Measurements from ENCODE around the gene MGAT5.
A peak's percentile ranks its signal among the peaks of the same experiment; 100 is the strongest.

Gene MGAT5

DNA sequence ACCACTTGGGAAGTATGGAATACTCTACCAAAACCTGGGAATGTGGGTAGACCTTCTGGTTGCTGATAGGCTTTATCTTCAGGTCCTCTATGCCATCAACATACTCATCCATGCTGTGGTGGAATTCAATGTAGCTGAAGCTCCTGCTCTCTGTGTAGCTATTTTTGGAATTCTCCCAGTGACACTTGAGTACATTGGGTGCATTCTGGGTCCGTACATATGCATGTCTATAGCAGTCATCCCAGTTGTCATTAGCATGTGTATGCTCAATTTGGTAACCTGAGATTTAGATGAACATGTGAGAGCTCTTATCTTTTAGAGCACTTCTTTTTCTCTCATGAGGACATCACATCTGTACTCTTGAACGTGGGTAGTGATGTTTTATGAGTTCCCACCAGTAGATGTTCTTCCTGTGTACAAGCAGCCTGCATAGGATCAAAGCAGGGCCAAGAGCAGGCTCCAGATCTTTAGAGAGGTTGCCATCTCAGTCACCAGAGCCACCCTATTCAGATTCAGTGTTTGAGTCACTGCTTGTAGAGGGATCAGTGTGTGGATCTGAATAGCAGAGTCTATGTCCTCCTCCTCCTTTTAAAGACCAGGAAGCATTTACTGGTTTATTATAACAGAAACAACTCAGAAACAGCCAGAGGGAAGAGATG, 65.9 kb downstream of the MGAT5 start:
- H3K4me1 Mint-ChIP-seq (ENCODE audit: low read depth) = peaks cover 28% of the 10 kb centered on the region
- no peaks in the 10 kb centered on the region for H3K9me3 Mint-ChIP-seq
- no peak overlapping the region for H3K4me3 Mint-ChIP-seq
- H3K36me3 Mint-ChIP-seq (ENCODE audit: low read depth) = peaks cover 70% of the 10 kb centered on the region
- intact Hi-C loops (cut with micrococcal nuclease) = no loop called here
- H3K27ac Mint-ChIP-seq = no peak overlapping the region
- no peaks in the 10 kb centered on the region for H3K27me3 Mint-ChIP-seq

DNA sequence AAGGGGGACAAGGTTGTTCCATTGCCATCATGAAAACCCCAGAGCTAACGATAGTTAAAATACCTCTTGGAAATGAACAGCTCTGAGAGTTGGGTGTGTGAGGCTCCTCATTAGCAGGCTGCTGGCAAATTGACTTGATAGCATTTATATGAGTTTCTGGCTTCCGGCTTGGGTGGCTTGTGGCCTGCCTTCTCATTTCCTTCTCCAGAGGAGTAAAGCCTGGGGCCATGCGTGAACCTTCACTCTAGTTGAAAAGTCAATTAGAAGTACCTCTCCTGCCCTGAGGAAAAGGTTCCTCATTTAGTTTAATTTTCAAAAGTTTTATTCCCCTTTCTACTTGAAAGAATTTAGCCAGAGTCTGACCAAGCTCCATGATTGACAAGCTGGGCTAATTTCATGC, 67.1 kb downstream of the MGAT5 start:
- intact Hi-C loops (cut with micrococcal nuclease) = no loop called here
- no peaks in the 10 kb centered on the region for H3K27me3 Mint-ChIP-seq
- H3K4me3 Mint-ChIP-seq = no peak overlapping the region
- H3K4me1 Mint-ChIP-seq (ENCODE audit: low read depth) = peaks cover 35% of the 10 kb centered on the region
- peaks cover 76% of the 10 kb centered on the region for H3K36me3 Mint-ChIP-seq (ENCODE audit: low read depth)
- no peaks in the 10 kb centered on the region for H3K9me3 Mint-ChIP-seq
- H3K27ac Mint-ChIP-seq = no peak overlapping the region

GRCh38 chr2:134323777-134324176, 69.9 kb downstream of the MGAT5 start:
- Mint-ChIP-seq H3K4me3 (no peak overlapping the region), H3K4me1 (ENCODE audit: low read depth) (peaks cover 53% of the 10 kb centered on the region), H3K9me3 (no peaks in the 10 kb centered on the region), H3K36me3 (ENCODE audit: low read depth) (peaks cover 80% of the 10 kb centered on the region), H3K27me3 (no peaks in the 10 kb centered on the region), H3K27ac (no peak overlapping the region)
- intact Hi-C loops (cut with micrococcal nuclease) = no loop called here

DNA sequence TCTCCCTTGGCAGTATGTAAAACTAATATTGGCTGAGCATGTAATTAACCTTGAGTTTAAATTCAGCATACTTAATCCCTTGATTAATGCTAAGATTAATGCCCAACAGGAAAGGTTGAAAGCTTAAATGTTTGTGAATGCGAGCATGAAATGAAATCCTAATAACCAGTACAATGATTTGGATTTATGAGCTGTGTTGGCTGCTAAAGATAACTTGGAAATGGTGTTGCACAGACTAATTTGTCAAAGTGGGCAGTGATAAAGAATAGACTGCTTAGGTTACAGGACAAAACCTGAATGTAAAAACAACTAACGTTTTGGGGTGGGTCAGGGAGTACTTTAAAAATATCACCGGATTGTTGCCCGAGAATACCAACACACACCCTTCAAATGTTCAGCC, 70.6 kb downstream of the MGAT5 start:
- no peak overlapping the region for H3K27ac Mint-ChIP-seq
- H3K4me3 Mint-ChIP-seq = no peak overlapping the region
- H3K36me3 Mint-ChIP-seq (ENCODE audit: low read depth) = peaks cover 79% of the 10 kb centered on the region
- H3K4me1 Mint-ChIP-seq (ENCODE audit: low read depth) = peaks cover 49% of the 10 kb centered on the region
- H3K27me3 Mint-ChIP-seq = no peaks in the 10 kb centered on the region
- intact Hi-C loops (cut with micrococcal nuclease) = no loop called here
- H3K9me3 Mint-ChIP-seq = no peaks in the 10 kb centered on the region

DNA sequence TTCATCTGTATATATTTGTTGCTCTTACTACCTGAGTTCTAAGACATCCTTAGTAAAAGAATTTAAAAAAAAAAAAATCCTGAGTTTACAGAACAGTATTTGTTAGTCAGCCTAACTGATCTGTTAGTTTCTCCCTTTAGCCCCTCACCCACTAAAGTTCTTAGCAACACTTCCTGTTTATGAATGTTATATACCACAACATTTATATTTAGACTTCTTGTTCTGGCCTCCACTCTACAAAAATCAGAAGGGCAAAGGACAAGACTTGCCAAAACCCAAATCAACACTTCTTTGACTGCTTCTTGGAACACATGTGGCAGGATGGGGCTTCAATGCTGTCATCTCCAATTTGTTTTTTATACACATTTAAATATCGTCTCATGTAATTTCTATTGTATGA, 71.1 kb downstream of the MGAT5 start:
- Mint-ChIP-seq H3K4me3 (no peak overlapping the region), H3K9me3 (no peaks in the 10 kb centered on the region), H3K27me3 (no peaks in the 10 kb centered on the region), H3K36me3 (ENCODE audit: low read depth) (peaks cover 79% of the 10 kb centered on the region), H3K27ac (no peak overlapping the region), H3K4me1 (ENCODE audit: low read depth) (peaks cover 44% of the 10 kb centered on the region)
- intact Hi-C loops (cut with micrococcal nuclease) = no loop called here

GRCh38 chr2:134325696-134326095, 71.8 kb downstream of the MGAT5 start:
- H3K4me1 Mint-ChIP-seq (ENCODE audit: low read depth) = peaks cover 37% of the 10 kb centered on the region
- no peaks in the 10 kb centered on the region for H3K27me3 Mint-ChIP-seq
- H3K9me3 Mint-ChIP-seq = no peaks in the 10 kb centered on the region
- no peak overlapping the region for H3K27ac Mint-ChIP-seq
- H3K4me3 Mint-ChIP-seq = no peak overlapping the region
- intact Hi-C loops (cut with micrococcal nuclease) = no loop called here
- H3K36me3 Mint-ChIP-seq (ENCODE audit: low read depth) = peaks cover 74% of the 10 kb centered on the region

DNA sequence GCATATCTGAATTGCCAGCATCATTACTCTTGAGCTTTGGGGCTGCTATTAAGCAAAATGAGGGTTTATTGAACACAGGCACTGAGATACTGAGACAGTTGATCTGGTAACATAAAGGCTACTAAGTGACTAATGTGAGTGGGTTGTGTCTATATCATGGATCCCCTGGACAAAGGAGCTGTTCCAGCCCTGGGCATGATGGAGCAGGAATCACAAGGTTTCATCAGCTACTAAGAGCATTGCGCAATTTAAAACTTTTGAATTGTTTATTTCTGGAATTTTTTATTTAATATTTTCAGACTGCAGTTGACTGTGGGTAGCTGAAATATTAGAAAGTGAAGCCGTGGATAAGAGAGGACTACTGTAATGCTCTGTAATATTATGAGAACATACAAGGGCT, 73.5 kb downstream of the MGAT5 start:
- Mint-ChIP-seq H3K27ac (no peak overlapping the region), H3K36me3 (ENCODE audit: low read depth) (peaks cover 71% of the 10 kb centered on the region), H3K4me1 (ENCODE audit: low read depth) (peaks cover 34% of the 10 kb centered on the region), H3K27me3 (no peaks in the 10 kb centered on the region), H3K4me3 (no peak overlapping the region), H3K9me3 (peaks cover 12% of the 10 kb centered on the region)
- intact Hi-C loops (cut with micrococcal nuclease) = no loop called here

DNA sequence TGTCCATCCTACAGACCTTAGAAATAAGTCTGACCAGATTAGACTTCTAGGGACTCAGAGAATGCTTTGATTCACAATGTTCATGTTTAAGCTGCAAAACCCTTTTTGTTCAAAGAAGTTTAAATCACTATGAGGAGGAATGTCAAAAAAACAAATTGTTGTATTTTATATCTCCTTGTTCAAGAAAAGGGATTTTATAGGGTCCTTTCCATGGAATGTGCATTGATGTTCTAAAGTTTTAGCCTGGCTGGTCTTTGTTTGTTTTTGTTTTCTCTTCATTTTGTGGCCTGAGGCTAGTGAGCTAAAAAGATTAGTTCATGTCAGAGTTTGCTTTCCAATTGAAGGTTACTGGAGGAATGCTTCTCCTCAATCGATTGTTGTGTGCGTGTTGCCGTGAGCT, 77.2 kb downstream of the MGAT5 start:
- H3K4me3 Mint-ChIP-seq = no peak overlapping the region
- H3K9me3 Mint-ChIP-seq = peaks cover 12% of the 10 kb centered on the region
- no peaks in the 10 kb centered on the region for H3K27me3 Mint-ChIP-seq
- peaks cover 23% of the 10 kb centered on the region for H3K4me1 Mint-ChIP-seq (ENCODE audit: low read depth)
- peaks cover 53% of the 10 kb centered on the region for H3K36me3 Mint-ChIP-seq (ENCODE audit: low read depth)
- H3K27ac Mint-ChIP-seq = no peak overlapping the region
- intact Hi-C loops (cut with micrococcal nuclease) = no loop called here

GRCh38 chr2:134333646-134334189, 79.8 kb downstream of the MGAT5 start:
- H3K36me3 Mint-ChIP-seq (ENCODE audit: low read depth) = peaks cover 48% of the 10 kb centered on the region
- no peaks in the 10 kb centered on the region for H3K27me3 Mint-ChIP-seq
- H3K9me3 Mint-ChIP-seq = peaks cover 23% of the 10 kb centered on the region
- no peak overlapping the region for H3K4me3 Mint-ChIP-seq
- intact Hi-C loops (cut with micrococcal nuclease) = no loop called here
- H3K27ac Mint-ChIP-seq = no peak overlapping the region
- H3K4me1 Mint-ChIP-seq (ENCODE audit: low read depth) = peaks cover 25% of the 10 kb centered on the region

DNA sequence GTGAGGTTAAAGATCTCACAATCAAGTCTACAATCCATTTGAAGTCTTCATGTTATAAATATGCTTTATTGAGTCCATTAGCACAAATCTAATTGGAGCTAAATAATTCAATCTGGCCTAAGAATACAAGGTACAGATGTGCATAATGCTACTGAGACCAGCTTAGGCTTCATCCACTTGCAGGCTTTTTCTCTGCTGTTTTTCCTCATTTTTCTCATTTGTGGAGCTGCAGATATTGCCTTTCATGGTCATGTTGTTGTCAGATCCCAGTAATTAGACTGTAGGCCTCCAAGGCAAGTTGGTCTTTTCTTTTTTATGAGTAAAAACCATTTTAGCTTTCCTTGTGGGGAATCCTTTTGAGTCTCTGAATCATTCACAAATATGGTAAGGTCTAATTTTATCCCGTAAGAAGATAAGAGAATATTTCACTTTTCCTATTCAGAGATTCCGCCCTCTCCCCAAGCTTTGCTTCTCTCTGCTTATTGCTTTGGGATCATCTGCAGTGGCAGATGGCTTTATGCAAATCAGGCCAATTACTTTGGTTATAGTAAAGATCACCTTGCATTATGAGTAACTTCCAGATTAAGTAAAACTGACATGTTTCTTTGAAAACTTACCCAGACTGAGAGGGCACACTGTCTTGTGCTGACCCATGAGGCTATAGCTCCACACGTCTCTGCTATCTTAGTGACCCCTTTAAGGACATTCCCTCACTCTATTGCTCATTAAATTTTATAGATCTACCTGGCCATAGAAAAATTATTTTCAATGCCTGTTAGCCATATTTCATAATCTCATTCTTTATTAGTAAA, 80.9 kb downstream of the MGAT5 start:
- intact Hi-C loops (cut with micrococcal nuclease) = loop anchor here (5.0 kb wide), 1 partner anchor 217 kb away; no protein-coding TSS in a partner anchor
- Mint-ChIP-seq H3K4me1 (ENCODE audit: low read depth) (peaks cover 23% of the 10 kb centered on the region), H3K27ac (no peak overlapping the region), H3K4me3 (no peak overlapping the region), H3K9me3 (peaks cover 23% of the 10 kb centered on the region), H3K36me3 (ENCODE audit: low read depth) (peaks cover 48% of the 10 kb centered on the region), H3K27me3 (no peaks in the 10 kb centered on the region)

GRCh38 chr2:134335601-134336000, 81.7 kb downstream of the MGAT5 start:
- no peak overlapping the region for H3K4me3 Mint-ChIP-seq
- H3K36me3 Mint-ChIP-seq (ENCODE audit: low read depth) = peaks cover 50% of the 10 kb centered on the region
- no peaks in the 10 kb centered on the region for H3K27me3 Mint-ChIP-seq
- H3K9me3 Mint-ChIP-seq = peaks cover 23% of the 10 kb centered on the region
- intact Hi-C loops (cut with micrococcal nuclease) = loop anchor here (5.0 kb wide), 1 partner anchor 218 kb away; no protein-coding TSS in a partner anchor
- H3K4me1 Mint-ChIP-seq (ENCODE audit: low read depth) = peaks cover 23% of the 10 kb centered on the region
- H3K27ac Mint-ChIP-seq = no peak overlapping the region

DNA sequence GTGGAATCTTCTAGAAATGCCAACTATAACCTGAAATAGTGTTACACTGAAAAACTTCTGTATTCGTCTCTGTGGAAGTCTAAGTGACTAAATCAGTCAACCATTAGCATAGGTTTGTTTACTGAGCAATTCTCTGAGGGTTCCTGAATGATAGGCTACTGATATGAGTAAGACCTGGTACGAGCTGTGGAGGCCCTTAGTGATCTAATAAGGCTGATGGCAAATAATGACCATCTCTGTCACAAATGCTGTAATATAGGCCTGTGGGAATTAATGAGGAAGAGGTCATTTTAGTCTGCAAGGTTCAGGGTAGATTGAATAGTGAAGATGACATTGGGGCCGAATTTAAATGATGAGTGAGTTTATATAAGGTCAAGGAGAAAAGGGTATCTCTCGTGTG, 82.5 kb downstream of the MGAT5 start:
- Mint-ChIP-seq H3K27ac (peak overlapping the region; percentile 80), H3K9me3 (peaks cover 18% of the 10 kb centered on the region), H3K4me3 (no peak overlapping the region), H3K4me1 (ENCODE audit: low read depth) (peaks cover 23% of the 10 kb centered on the region), H3K36me3 (ENCODE audit: low read depth) (peaks cover 50% of the 10 kb centered on the region), H3K27me3 (no peaks in the 10 kb centered on the region)
- intact Hi-C loops (cut with micrococcal nuclease) = loop anchor here (5.0 kb wide), 1 partner anchor 219 kb away; no protein-coding TSS in a partner anchor

- Mint-ChIP-seq H3K9me3 (peaks cover 12% of the 10 kb centered on the region), H3K36me3 (ENCODE audit: low read depth) (peaks cover 50% of the 10 kb centered on the region), H3K27ac (peak overlapping the region; percentile 80), H3K4me3 (no peak overlapping the region), H3K4me1 (ENCODE audit: low read depth) (peaks cover 23% of the 10 kb centered on the region), H3K27me3 (no peaks in the 10 kb centered on the region)
- intact Hi-C loops (cut with micrococcal nuclease) = loop anchor here (5.0 kb wide), 1 partner anchor 220 kb away; no protein-coding TSS in a partner anchor
These were observed 83.0 kb downstream of the MGAT5 start for GRCh38 chr2:134336921-134337320.

DNA sequence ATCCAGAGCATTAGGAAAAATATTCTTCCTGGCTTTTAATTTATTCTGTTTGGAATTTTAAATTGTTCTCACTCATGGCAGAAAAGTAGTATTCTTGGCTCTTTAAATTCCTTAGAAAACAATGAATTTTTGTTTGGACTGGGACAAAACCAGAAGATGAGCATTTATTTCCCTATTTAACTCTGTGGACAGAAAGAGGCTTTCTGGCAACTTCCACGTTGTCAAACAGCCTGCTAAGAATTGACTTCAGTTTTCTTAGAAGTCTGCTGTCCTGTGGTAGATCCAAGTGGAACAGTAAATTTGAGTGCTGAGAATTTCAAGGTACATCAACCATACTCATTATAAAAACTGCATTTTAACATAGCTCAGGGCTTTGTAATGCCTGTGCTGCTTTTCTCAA, 83.8 kb downstream of the MGAT5 start:
- no peaks in the 10 kb centered on the region for H3K27me3 Mint-ChIP-seq
- peak overlapping the region; percentile 80 for H3K27ac Mint-ChIP-seq
- intact Hi-C loops (cut with micrococcal nuclease) = loop anchor here (5.0 kb wide), 1 partner anchor 220 kb away; no protein-coding TSS in a partner anchor

More for the DNA sequence above, 83.8 kb downstream of the MGAT5 start:
- peaks cover 23% of the 10 kb centered on the region for H3K4me1 Mint-ChIP-seq (ENCODE audit: low read depth)
- H3K4me3 Mint-ChIP-seq = no peak overlapping the region
- H3K36me3 Mint-ChIP-seq (ENCODE audit: low read depth) = peaks cover 57% of the 10 kb centered on the region
- peaks cover 11% of the 10 kb centered on the region for H3K9me3 Mint-ChIP-seq
